ENCODE measurements around the gene UBE2I.
A peak's percentile ranks its signal among the peaks of the same experiment; 100 is the strongest.
"Not testable (repeated sequence)": the region's sequence is repeated elsewhere in the genome, so short reads cannot be mapped to it uniquely, and the experiment has no call there.

The UBE2I gene

GRCh38 chr16:1308977-1309885 is at the start of gene UBE2I:
TSS of gene UBE2I (plus strand) at chr16:1309636. CDS start at chr16:1314031, 4,395 bp downstream.
- peak; percentile 99 for DNase-seq (ENCODE audit: low read depth, low spot score)

GRCh38 chr16:1259760-1260068 is 49.7 kb upstream of the UBE2I start:
- no peak for DNase-seq (ENCODE audit: low read depth, low spot score)

GRCh38 chr16:1260101-1260680 is 49.2 kb upstream of the UBE2I start:
- DNase-seq (ENCODE audit: low read depth, low spot score) = no peak

GRCh38 chr16:1261131-1261892 is 48.1 kb upstream of the UBE2I start:
- DNase-seq (ENCODE audit: low read depth, low spot score) = peak; percentile 88

GRCh38 chr16:1262210-1262845 is 47.1 kb upstream of the UBE2I start:
- no peak for DNase-seq (ENCODE audit: low read depth, low spot score)

GRCh38 chr16:1262846-1263221 is 46.6 kb upstream of the UBE2I start:
- no peak for DNase-seq (ENCODE audit: low read depth, low spot score)

- DNase-seq (ENCODE audit: low read depth, low spot score) = no peak
Measured at GRCh38 chr16:1263591-1264344, 45.7 kb upstream of the UBE2I start.

- DNase-seq (ENCODE audit: low read depth, low spot score) = no peak
Measured at GRCh38 chr16:1264345-1265089, 44.9 kb upstream of the UBE2I start.

- no peak for DNase-seq (ENCODE audit: low read depth, low spot score)
Measured at GRCh38 chr16:1265090-1265630, 44.3 kb upstream of the UBE2I start.

GRCh38 chr16:1265826-1266225 is 43.6 kb upstream of the UBE2I start:
- DNase-seq (ENCODE audit: low read depth, low spot score) = no peak

GRCh38 chr16:1269418-1269817 is 40.0 kb upstream of the UBE2I start:
- not testable (repeated sequence) for DNase-seq (ENCODE audit: low read depth, low spot score)

- DNase-seq (ENCODE audit: low read depth, low spot score) = no peak
Measured at GRCh38 chr16:1271380-1271723, 38.1 kb upstream of the UBE2I start.

- DNase-seq (ENCODE audit: low read depth, low spot score) = not testable (repeated sequence)
Measured at GRCh38 chr16:1271724-1272413, 37.6 kb upstream of the UBE2I start.

GRCh38 chr16:1272453-1273198 is 36.8 kb upstream of the UBE2I start:
- DNase-seq (ENCODE audit: low read depth, low spot score) = no peak

- no peak for DNase-seq (ENCODE audit: low read depth, low spot score)
Measured at GRCh38 chr16:1273816-1274215, 35.6 kb upstream of the UBE2I start.

- no peak for DNase-seq (ENCODE audit: low read depth, low spot score)
Measured at GRCh38 chr16:1274767-1275166, 34.7 kb upstream of the UBE2I start.

GRCh38 chr16:1275791-1276579 is 33.5 kb upstream of the UBE2I start:
- no peak for DNase-seq (ENCODE audit: low read depth, low spot score)

GRCh38 chr16:1276580-1276878 is 32.9 kb upstream of the UBE2I start:
- no peak for DNase-seq (ENCODE audit: low read depth, low spot score)

Measured in ELF-1 (cell line).